Activated gamma-delta T cell treated with anti-CD3 and anti-CD28 coated beads, Interleukin-2, amount 50 U/mL, for 16 hours (primary cell): ENCODE data around the gene DLD.
"Not testable (repeated sequence)": the region's sequence is repeated elsewhere in the genome, so short reads cannot be mapped to it uniquely, and the experiment has no call there.

Experiments
- DNase-seq: peaks from one replicate; pipeline ENCODE4 v3.0.0-alpha.2; 2020; ENCODE audit warnings: low read depth

DLD gene

DNA sequence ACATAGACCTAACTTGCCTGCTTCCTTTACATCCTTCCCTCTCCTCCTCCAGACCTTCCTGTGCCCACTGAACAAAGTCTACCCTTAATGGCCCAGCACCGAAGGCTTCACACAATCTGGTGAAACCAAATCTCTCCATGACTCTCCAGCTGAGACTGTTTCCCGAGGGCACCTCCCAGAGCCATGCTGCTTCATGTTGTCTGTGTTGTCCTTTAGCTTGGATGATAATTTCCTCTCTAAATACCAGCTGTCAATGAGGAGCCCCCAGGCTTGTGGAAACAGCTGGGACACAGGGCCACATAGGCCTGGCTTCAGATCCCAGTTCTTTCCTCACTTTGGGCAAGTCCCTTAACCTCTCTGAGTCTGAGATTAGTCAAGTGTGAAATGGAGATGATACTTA is 54.3 kb downstream of the DLD start:
- DNase-seq: no peak

GRCh38 chr7:107946451-107946850 is 55.5 kb downstream of the DLD start:
- DNase-seq: no peak

DNA sequence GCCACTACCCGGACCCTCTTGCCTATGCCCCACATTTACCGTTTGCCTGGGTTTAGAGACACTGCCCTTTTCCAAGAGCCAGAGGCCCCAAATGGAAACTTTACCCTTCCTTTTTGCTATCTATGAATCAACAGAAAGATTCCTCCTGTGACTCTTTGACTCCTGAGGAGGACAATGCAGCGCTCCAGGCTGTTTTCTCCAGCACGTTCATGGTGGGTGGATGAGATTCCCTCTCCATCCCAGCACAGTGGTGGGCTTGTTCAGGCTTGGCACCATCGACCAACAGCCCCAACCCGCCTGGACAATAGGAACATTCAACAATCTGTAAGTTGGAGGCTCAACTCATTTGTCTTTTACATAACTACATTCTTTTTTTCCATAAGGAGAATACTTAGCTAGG is 55.9 kb downstream of the DLD start:
- no peak for DNase-seq

DNA sequence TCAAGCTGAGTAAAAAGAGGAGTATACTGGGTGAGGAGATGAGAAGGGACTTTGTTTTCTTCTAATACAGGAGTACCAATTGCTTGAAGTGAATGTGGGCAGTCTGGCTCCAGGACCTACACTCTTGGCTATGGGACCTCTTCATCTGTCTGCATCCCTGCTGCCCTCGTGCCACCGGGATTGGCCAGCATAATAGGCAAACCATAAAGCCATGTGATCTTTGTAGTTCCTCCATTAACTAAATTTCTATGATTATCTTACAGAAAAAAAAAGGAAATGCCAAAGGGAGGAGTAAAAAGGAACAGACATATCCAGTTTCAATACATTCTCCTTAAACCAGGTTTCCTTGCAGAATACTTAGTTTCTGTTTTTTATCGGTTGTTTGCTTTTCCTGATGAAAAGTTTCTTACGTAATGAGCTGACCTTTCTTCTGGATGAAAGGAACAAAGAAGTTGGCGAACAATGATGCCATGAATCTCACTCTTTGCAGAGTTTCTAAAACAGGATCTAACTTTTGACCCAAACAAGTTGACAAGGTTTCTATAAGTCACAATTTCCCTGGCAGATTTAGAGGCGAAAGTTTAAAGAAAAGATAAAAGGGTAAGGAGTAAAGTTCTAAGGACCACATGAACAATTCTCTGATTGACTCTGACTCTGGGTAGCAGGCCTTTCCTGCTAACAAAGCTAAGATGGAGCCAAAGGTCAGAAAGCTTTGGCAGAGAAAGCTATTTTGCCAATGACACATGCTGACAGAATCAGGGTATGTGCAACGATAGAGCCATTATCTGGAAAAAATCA is 57.9 kb downstream of the DLD start:
- no peak for DNase-seq

DNA sequence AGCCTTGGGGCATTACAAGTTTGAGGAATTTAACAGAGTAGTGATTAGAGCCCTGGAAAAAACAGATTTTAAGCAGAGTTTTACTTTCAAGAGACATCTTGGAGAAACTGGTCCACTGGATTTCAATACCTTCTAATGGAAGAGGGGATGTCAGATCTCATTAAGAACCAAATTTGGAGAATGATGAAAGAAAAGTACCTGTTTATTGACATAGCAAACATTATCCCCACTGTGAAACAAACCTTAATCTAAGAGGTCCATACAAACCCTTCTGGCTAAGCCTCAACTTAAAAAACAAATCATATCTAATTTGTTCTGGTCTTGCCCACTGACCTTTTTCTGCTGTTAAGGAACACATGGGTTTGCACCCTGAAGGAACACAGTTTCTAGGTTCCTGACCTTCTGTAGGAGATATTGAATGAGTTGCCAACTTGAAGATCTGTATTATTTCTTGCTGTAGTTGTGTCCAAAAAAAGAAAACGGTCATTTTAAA is 58.5 kb downstream of the DLD start:
- no peak for DNase-seq

- no peak for DNase-seq
These were observed 60.3 kb downstream of the DLD start for GRCh38 chr7:107951172-107951787.

DNA sequence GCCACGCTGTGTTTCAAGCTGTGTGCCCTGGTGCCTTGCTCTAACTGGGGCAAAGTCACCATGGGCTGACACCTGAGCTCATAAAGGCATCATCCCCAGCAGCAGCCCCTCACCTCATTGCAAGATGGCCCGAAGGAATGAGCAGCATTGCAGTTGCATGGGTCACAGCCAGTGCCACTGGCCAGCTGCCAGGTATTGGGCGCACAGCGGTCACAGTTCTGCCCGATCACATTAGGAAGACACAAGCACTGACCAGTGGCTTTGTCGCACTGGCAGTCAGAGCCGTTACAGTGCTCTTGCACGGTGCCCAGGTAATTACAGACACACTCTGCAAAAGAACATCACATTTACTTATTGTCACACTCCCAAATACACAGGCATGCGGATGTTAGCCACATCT is 60.9 kb downstream of the DLD start:
- DNase-seq: no peak

DNA sequence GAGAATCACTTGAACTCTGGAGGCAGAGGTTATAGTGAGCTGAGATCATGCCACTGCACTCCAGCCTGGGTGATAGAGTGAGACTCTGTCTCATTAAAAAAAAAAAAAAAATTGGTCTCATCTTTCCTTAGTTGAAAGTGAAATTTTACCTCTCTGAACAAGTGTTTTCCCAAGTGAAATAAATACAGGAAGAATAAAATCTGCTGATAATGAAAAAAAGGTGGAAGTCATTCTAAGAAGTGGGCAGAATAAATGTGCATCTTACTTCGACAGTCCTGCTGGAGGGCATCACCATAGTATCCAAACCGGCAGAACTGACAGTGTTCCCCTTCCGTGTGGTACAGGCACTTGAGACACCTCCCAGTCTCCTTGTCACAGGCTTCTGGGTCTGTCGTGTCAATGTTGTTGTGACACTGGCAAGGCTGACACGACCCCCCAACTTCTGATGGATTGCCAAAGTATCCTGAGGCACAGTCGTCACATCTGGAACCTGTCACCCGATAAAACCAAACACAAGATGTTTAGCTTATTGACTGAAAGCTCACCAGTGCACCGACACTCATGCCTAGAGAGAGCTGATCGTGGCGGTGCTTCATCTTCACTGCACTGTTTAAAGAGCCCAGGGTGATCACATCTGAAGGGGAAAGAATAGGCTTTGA is 62.4 kb downstream of the DLD start:
- DNase-seq: no peak

DNA sequence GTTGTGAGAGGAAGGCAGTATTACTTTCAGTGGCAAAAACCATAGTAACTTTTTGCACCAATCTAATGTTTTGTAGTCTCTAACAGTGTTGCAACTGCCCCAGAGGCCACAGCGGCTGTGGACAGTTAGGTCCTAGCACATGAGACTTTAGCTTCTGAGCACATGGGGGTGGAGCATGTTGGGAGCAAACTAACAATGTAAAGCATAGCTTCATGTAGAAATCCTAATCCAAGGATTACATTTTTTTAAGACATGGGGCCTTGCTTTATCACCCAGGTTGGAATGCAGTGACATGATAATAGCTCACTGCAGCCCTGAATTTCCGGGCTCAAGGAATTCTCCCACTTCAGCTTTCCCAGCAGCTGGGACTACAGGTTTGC is 62.9 kb downstream of the DLD start:
- DNase-seq: no peak

DNA sequence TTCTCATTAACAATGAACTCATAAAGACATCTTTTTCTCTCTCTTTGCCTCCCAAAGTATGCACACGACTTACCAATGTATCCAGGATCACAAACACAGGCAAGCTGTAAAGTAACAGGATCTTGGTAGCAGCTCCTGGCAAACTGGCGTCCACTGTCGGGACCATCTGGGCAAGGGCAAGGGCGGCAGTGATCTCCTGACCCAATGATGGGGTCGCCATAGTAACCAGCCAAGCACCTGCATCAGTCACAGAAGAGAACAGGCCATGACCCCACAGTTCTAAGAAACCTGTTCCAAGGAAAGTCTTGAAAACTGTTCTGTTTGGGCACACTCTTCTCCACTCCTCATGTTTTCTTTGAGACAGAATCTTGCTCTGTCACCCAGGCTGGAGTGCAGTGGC is 64.4 kb downstream of the DLD start:
- no peak for DNase-seq

DNA sequence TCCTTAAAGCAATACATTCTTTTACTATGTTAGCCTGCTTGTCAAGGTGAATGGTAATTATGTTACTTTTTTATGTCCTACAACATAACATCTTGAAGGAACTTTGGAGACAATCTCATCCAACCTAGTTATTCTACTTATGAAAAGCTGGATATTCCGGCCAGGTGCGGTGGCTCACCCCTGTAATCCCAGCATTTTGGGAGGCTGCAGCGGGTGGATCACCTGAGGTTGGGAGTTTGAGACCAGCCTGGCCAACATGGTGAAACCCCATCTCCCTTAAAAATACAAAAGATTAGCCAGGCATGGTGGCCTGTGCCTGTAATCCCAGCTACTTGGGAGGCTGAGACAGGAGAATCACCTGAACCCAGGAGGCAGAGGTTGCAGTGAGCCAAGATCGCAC is 66.0 kb downstream of the DLD start:
- DNase-seq: not testable (repeated sequence)

GRCh38 chr7:107957436-107957835 is 66.5 kb downstream of the DLD start:
- no peak for DNase-seq

GRCh38 chr7:107958764-107959526 is 68.0 kb downstream of the DLD start:
- no peak for DNase-seq

DNA sequence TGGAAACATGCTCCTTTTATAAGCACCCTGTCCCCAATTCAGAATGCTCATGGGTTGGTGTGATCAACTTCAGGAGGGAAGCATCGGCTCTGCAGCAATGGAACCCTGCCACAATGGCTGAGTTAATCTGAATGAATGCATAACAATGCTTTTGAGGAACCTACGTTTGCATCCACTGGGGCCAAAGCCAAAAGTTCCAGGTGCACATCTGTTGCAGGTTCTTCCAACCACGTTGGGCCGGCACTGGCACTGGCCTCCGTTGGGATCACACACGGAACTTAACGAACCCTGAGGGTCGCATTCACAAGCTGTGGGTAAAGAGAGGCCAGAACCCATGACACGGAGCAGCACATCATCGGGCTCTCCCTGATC is 68.5 kb downstream of the DLD start:
- no peak for DNase-seq

DNA sequence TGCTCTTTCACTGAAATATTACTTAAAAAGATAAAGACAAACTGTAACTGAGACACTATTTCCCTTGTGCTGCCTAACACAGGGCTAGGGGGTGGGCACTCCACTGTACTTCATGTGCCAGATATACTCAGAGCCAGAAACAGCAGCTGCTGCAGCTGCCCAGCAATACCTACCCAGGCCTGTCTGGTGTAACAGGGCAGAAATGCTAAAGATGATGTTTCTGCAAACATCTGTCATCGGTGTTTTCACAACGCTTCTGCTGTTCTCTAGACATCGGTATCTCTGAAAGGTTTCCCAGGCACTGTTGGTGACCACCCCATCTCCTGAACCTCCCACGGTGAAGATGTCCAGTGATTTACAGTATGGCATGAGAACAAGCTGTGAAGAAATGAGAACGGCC is 69.3 kb downstream of the DLD start:
- DNase-seq: no peak

- no peak for DNase-seq
These were observed 70.4 kb downstream of the DLD start for GRCh38 chr7:107961405-107961804.

DNA sequence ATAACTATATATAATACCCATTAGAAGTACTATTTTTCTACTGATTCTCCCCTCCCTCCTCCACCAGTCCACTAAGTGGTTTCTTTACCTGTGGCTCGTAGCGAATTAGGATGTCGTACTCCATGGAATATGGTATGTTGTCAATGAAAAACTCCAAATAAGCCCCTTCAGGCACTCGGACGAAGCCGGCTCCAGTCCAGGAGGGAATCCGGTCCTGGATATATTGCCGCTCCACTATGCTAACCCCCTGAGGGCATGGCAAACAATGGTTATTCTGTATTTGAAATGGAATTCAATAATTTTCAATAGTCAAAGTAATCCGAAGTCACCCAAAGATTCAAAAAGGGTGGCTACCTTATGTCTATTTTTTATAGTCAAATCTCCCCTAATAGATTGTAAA is 71.8 kb downstream of the DLD start:
- DNase-seq: no peak

- DNase-seq: no peak
These were observed 73.5 kb downstream of the DLD start for GRCh38 chr7:107964510-107964909.

GRCh38 chr7:107966711-107967110 is 75.7 kb downstream of the DLD start:
- no peak for DNase-seq

DNA sequence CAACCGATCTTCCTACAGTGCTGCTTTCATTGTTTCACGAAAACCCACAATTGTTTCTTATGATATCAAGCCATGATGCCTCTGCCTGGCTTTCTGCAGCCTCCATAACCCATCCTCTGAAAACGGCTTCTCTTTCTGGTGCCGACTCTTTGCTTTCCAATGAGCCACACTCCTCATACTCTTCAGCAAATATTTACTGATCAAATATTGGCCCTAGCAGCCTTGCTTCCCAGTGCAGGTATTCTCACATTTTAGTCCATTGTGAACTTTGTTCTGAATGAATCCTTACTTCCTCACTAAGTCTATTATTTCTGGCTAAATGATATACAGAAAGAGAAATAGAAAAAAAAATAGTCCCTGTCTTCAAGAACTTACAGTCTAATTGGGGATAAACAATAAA is 76.4 kb downstream of the DLD start:
- no peak for DNase-seq

- DNase-seq: no peak
These were observed 77.5 kb downstream of the DLD start for GRCh38 chr7:107968449-107968848.

DNA sequence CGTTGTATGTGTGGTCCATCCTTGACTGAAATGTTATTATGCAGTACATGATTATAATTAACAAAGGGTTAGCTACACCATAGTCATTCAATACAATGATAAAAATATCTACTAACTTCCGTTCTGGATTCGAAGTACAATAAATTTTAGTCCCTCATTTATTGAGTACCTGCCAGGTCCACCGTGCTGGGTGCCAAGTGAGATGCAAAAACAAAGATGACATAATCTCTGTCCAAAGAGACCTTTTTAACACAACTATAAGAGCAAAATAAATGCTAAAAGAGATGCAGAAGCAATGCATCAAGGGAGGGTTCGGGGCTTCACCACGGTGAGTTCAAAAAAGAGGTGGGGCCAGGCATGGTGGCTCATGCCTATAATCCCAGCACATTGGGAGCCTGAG is 78.9 kb downstream of the DLD start:
- no peak for DNase-seq
